LNCAP (cell line): ENCODE measurements around the gene HSPA4L.

Experiments
- TF ChIP-seq, protein P1 (sequence below): fragments of 450-650 bp; IDR thresholded peaks from 2 replicates; pipeline ENCODE4 v1.5.1; 2017; ENCODE audit warnings: mild to moderate bottlenecking

HSPA4L gene

DNA sequence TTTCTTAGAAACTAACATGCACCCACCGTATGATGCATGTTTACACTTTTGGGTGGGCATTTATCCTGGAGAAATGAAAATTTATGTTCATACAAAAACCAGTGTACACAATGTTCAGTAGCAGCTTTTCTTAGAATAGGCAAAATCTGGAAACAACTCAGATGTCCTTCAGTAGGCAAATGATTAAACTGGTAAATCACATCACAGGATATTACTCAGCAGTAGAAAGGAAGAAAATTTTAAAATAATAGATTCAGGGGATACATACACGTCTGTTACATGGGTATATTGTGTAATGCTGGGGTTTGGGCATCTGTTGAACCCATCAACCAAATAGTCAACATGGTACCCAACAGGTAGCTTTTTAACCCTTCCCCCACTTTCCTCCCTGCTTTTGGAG, 25.2 kb upstream of the HSPA4L start:
- TF ChIP-seq, protein P1, sequence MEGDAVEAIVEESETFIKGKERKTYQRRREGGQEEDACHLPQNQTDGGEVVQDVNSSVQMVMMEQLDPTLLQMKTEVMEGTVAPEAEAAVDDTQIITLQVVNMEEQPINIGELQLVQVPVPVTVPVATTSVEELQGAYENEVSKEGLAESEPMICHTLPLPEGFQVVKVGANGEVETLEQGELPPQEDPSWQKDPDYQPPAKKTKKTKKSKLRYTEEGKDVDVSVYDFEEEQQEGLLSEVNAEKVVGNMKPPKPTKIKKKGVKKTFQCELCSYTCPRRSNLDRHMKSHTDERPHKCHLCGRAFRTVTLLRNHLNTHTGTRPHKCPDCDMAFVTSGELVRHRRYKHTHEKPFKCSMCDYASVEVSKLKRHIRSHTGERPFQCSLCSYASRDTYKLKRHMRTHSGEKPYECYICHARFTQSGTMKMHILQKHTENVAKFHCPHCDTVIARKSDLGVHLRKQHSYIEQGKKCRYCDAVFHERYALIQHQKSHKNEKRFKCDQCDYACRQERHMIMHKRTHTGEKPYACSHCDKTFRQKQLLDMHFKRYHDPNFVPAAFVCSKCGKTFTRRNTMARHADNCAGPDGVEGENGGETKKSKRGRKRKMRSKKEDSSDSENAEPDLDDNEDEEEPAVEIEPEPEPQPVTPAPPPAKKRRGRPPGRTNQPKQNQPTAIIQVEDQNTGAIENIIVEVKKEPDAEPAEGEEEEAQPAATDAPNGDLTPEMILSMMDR = no peak

DNA sequence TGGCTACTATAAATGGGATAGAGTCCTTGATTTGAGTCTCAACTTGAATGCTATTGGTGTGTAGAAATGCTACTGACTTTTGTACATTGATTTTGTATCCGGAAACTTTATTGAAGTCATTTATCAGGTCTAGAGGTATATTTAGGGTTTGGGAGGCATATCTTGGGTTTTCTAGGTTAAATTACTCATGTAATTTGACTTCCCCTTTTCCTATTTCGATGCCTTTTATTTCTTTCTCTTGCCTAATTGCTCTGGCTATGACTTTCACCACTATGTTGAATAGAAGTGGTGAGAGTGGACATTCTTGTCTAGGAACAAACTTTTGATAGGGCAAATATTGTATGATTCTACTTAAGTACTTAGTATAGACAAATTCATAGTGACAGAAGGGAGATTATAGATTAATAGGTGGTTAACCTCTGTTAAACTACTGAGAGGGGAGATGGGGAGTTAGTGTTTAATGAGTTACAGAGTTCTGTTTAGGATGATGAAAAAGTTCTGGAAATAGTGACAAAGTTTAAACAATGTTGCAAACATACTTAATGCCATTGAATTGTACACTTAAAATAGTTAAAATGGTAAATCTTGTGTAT, 22.8 kb upstream of the HSPA4L start:
- TF ChIP-seq, protein P1 = no peak

DNA sequence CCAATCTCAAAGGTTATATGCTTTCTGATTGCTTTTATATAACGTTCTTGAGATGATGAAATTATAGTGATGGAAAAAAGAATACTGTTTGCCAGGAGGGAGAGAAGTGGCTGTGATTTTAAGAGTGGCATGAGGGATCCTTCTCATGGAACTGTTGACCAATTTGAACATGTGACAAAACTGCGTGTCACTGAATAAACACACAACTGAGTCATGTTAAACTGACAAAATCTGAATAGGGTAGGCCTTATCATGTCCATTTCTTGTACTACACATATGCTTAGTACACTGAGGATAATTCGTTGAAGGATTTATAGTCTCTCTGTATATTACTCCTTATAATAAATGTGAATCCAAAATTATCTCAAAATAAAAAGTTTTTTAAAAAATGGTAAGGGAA, 22.2 kb upstream of the HSPA4L start:
- TF ChIP-seq, protein P1 = no peak

DNA sequence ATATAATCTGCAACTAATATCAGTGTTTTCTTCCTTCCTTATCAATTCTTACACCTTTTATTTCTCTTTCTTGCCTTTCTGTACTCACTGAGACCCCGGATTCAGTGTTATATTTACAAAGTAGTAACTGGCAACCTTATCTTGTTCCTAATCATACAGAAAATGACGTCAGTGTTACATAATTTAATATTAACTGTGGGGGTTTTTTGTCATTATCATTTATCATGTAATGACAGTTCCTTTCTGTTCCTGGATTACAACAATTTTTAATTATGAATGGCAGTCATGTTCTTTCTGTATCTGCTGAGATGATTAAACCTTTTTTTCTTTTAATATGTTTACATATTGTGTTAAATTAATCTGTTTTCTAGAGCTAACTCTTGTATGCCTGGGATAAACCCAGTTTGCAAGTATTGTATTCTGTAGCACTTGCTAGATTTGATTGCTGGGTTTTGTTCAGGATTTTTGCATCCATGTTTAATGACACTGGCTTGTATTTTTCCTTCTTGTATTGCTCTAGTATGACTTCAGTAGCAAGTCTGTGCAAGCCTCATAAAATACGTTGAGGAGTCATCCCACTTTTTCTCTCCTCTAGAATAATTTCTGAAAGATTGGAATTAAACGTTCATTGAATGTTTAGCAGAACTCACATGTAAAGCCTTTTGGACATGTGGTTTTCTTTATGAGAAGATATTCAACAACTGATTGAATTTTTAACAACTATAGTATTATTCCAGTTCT, 10.4 kb upstream of the HSPA4L start:
- TF ChIP-seq, protein P1 = no peak

DNA sequence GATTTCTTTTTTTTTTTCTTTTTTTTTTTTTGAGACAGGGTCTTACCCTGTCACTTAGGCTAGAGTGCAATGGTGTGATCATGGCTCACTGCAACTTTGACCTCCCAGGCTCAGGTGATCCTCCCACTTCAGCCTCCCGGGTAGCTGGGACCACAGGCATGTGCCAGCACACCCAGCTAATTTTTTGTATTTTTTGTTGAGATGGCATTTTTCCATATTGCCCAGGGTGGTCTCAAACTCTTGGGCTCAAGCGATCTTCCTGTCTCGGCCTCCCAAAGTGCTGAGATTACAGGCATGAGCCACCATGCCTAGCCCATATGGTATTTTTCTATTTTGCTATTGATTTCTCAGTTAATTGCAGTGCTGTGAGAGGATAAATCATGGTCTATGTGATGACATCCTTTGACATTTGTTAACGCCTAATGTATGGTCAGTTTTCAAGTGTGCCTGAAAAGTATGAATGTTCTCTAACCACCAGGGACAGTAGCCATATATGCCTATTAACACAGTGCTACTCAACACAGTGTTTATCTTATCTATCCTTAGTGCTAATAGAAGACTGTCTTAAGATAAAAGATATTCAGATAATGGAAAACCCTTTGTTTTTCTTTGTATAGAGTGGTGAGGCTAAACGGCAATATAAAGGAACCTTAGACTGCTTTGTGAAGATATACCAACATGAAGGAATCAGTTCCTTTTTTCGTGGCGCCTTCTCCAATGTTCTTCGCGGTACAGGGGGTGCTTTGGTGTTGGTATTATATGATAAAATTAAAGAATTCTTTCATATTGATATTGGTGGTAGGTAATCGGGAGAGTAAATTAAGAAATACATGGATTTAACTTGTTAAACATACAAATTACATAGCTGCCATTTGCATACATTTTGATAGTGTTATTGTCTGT, 9.1 kb upstream of the HSPA4L start:
- TF ChIP-seq, protein P1 = no peak

DNA sequence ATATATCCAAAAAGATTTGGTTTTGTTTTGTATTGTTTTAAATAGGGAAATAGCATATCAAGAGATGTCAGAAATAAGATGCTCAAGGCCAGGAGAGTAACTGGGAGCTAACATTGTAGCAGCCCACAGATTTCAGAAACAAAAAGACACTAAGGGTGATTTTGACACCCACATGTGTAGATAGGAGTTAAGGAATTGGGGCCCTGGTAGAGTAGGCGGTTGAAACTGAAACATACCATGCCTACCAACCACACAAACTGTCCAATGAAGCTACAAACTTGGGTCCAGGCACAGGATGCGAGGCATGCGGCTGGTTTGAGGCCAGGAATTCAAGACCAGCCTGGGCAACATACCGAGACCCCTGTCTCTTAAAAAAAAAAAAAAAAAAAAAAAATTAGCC, 6.3 kb upstream of the HSPA4L start:
- TF ChIP-seq, protein P1 = no peak

DNA sequence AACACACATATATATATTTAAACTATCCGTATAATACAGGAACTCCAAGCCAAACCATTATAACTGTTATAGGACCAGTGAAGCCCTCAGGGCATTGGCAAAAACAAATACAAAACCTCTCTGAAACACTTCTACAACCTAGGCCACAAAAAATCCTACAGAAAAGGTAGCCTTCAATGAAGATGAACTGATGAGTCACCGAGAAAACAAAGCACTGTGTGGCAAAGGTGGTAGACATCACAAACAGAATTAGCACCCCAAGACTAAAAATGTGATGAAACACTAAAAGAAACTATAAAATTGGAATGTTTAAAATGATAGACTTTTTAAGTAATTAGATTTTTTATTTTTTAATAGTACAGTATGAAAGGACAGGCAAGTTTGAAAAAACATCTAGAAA, 5.5 kb upstream of the HSPA4L start:
- TF ChIP-seq, protein P1 = no peak
